Effector CD8-positive, alpha-beta T cell (primary cell): ENCODE measurements around the gene CREB5.

Source experiments
- DNase-seq: peaks from one replicate; lab custom pipeline; 2025; lab: John Stamatoyannopoulos, UW

The CREB5 gene

GRCh38 chr7:28479507-28479947, 67.2 kb downstream of the CREB5 start:
- no peak for DNase-seq

GRCh38 chr7:28480595-28480994, 68.3 kb downstream of the CREB5 start:
- no peak for DNase-seq

GRCh38 chr7:28481091-28481926, 69.0 kb downstream of the CREB5 start:
- no peak for DNase-seq

- no peak for DNase-seq
These were observed 70.8 kb downstream of the CREB5 start for GRCh38 chr7:28483112-28483511.

- DNase-seq, result no peak
These were observed 71.7 kb downstream of the CREB5 start for GRCh38 chr7:28483908-28484605.

GRCh38 chr7:28484606-28484935, 72.3 kb downstream of the CREB5 start:
- DNase-seq, result no peak

GRCh38 chr7:28487487-28487886, 75.2 kb downstream of the CREB5 start:
- DNase-seq, result no peak

GRCh38 chr7:28488061-28488791, 75.9 kb downstream of the CREB5 start:
- DNase-seq, result no peak

GRCh38 chr7:28490831-28491230, 78.5 kb downstream of the CREB5 start:
- no peak for DNase-seq

GRCh38 chr7:28493477-28493876, 81.2 kb downstream of the CREB5 start:
- no peak for DNase-seq

GRCh38 chr7:28497009-28497408, 84.7 kb downstream of the CREB5 start:
- DNase-seq, result no peak

GRCh38 chr7:28498636-28499035, 86.3 kb downstream of the CREB5 start:
- no peak for DNase-seq

GRCh38 chr7:28500138-28500537, 87.8 kb downstream of the CREB5 start:
- no peak for DNase-seq

GRCh38 chr7:28502408-28502807, 90.1 kb downstream of the CREB5 start:
- DNase-seq, result no peak

GRCh38 chr7:28503396-28503795, 91.1 kb downstream of the CREB5 start:
- no peak for DNase-seq

- DNase-seq, result no peak
These were observed 92.7 kb downstream of the CREB5 start for GRCh38 chr7:28505014-28505413.

GRCh38 chr7:28505867-28506266, 93.5 kb downstream of the CREB5 start:
- no peak for DNase-seq

GRCh38 chr7:28507525-28508282, 95.4 kb downstream of the CREB5 start:
- no peak for DNase-seq

GRCh38 chr7:28509251-28510025, 97.1 kb downstream of the CREB5 start:
- DNase-seq, result no peak

- DNase-seq, result no peak
These were observed 97.7 kb downstream of the CREB5 start for GRCh38 chr7:28510026-28510369.
